ENCODE results near the gene ZDHHC14. TPM values are rescaled to one million over a fixed set of nuclear protein-coding genes. Genes with fewer than 3 reads are reported as not detected.

Gene ZDHHC14
- total RNA-seq, 3 donors from 2014 or later = 9.1 to 10.5 (median 10.0) TPM

DNA sequence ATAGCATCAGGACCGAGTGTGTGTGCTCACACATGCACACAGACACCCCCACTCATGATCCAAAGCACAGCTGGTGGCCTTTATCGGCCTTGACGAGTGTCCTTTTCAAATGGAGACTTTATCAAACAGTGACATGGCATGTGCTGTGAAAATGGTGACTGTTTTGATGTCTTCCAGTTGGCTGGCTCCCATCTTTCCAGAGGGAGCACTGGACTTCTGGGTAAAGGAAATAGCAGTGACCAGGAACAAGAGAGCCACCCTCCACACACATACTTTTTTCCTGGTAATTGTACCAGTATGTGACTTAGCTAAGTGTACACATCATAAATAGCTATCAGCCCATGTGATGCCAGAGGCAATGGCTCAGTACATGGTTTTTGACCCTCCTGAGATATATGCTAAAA is 52.7 kb downstream of the ZDHHC14 start:
- ATAC-seq (peak; percentile 90), DNase-seq (peak in 1 of 3 donors; percentile 24)
- no peak overlapping the region for H3K4me3 ChIP-seq
- TF ChIP-seq, protein P1, sequence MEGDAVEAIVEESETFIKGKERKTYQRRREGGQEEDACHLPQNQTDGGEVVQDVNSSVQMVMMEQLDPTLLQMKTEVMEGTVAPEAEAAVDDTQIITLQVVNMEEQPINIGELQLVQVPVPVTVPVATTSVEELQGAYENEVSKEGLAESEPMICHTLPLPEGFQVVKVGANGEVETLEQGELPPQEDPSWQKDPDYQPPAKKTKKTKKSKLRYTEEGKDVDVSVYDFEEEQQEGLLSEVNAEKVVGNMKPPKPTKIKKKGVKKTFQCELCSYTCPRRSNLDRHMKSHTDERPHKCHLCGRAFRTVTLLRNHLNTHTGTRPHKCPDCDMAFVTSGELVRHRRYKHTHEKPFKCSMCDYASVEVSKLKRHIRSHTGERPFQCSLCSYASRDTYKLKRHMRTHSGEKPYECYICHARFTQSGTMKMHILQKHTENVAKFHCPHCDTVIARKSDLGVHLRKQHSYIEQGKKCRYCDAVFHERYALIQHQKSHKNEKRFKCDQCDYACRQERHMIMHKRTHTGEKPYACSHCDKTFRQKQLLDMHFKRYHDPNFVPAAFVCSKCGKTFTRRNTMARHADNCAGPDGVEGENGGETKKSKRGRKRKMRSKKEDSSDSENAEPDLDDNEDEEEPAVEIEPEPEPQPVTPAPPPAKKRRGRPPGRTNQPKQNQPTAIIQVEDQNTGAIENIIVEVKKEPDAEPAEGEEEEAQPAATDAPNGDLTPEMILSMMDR (IDR thresholded peaks at IDR 0.05) = no peak
- intact Hi-C loops (cut with DNase I, micrococcal nuclease) = no loop called here
- H3K9me3 ChIP-seq = no peaks in the 10 kb centered on the region
- no peaks in the 10 kb centered on the region for H3K36me3 ChIP-seq (ENCODE audit: low read depth)
- peaks cover 16% of the 10 kb centered on the region for H3K4me1 ChIP-seq (ENCODE audit: low read depth)

DNA sequence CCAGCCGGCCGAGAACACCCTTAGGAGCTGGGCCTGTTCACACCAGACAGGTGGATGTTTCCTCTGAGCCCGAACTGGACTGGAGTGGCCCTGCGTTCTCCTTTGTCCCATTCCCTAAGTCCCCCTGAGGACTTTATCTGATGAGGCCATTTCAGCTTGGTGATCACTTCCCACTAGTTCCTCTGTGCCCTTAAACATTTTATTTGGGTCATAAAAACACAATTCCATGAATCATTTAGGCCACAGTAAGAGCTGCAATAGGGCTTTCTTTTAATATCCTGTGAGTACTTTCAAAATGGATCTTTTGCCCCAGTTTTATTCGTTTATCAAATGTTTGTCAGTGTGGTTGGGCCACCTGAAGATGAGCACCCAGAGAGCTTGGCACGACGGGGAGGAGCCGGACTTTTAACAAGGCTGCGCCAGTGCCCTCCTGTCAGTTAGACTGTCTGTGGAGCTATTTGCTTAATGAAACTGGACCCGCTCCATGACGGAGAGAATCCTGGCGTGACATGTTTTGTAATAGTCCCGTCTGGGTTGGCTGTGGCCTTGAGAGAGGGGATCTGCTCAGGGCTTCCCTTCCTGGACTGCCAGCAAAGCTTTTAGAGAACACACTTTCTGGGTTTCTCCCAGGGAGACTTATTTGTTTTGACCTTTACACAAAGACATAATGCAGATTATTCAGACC is 53.5 kb downstream of the ZDHHC14 start:
- Histone ChIP-seq H3K4me1 (ENCODE audit: low read depth) (peaks cover 16% of the 10 kb centered on the region), H3K9me3 (no peaks in the 10 kb centered on the region), H3K4me3 (no peak overlapping the region), H3K36me3 (ENCODE audit: low read depth) (no peaks in the 10 kb centered on the region)
- TF ChIP-seq, protein P1 (IDR thresholded peaks at IDR 0.05) = no peak
- ATAC-seq (peak; percentile 66), DNase-seq (peak in 2 of 3 donors; percentile 40 to 47)
- intact Hi-C loops (cut with DNase I, micrococcal nuclease) = no loop called here

DNA sequence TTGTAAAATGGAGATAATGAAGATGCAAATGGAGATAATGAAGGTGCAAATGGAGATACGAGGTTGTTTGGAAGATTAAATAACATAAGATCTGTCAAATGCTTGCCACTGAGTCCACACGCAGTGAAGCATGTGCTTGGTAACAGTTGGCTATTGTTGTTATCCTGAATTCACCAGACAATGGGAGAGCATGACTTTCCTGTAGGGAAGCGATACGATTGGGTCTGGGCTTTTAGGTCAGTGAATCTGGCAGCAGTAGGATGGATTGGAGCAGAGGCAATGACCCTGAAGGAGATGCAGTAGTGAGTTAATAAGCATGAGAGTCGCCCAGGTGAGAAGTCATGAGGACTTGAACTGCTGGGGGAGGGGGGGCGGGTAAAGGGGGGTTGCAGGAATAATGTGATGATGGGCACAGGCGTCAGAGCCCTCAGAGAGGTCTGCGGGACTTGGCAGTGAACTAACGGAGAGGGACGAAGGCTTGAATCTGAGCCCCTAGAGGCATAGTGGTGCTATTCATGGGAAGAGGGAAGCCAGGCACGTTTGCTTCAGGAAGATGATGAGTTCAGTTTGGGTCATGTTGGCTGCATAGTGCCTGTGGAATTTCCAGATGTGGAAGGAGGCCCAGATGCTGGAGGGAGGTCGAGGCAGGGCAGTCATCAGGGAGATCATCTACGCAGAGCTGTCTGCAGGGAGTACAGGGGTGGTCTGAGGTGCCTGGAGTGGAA is 55.4 kb downstream of the ZDHHC14 start:
- TF ChIP-seq, protein P1 (IDR thresholded peaks at IDR 0.05) = no peak
- no peaks in the 10 kb centered on the region for H3K36me3 ChIP-seq (ENCODE audit: low read depth)
- intact Hi-C loops (cut with DNase I, micrococcal nuclease) = no loop called here
- no peak overlapping the region for H3K4me3 ChIP-seq
- ATAC-seq (no peak), DNase-seq (no peak)
- peaks cover 16% of the 10 kb centered on the region for H3K4me1 ChIP-seq (ENCODE audit: low read depth)
- no peaks in the 10 kb centered on the region for H3K9me3 ChIP-seq

DNA sequence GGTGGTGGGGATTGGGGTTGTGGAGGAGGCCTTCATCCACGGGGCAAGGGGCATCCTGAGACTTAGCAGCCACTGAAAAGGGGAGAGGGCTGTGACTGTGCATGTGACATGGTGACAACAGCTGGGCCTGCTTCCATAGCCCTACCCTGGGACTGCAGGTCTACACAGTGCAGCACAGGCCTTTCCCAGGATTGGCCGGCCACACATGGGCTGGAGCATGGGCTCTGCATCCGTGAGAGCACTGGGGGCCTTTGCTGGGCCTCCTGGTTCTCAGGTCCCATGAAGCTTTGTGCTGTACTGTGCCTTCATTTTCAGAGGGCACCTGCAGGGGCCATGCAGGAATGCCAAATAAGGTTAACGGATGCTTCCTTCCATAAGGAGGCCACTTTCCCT is 56.0 kb downstream of the ZDHHC14 start:
- ATAC-seq (no peak), DNase-seq (no peak)
- H3K36me3 ChIP-seq (ENCODE audit: low read depth) = no peaks in the 10 kb centered on the region
- TF ChIP-seq, protein P1 (IDR thresholded peaks at IDR 0.05) = no peak
- intact Hi-C loops (cut with DNase I, micrococcal nuclease) = no loop called here
- H3K9me3 ChIP-seq = no peaks in the 10 kb centered on the region
- peaks cover 16% of the 10 kb centered on the region for H3K4me1 ChIP-seq (ENCODE audit: low read depth)
- no peak overlapping the region for H3K4me3 ChIP-seq

DNA sequence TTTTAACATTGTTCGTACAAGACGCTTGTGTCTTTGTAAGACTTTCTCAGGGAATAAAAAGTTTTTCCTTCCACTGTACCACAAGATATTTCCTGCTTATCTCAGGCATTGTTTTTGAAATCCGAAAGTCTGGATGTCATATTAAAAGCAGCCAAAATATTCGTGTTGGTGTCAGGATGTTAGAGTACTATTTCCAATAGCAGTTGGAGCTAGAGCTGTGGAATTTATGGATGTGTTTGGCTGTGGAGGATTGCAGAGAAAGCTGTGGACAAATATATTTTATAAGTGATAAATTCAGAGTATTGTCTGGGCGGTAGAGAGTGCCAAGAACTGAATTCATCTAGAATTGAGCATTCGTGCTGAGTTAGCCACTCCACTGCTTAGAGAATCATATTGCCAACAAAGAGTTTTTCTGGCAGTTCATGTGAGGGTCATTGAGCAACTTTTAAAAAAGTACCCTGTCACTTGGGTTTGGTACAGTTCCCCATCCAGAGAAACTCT is 57.7 kb downstream of the ZDHHC14 start:
- H3K36me3 ChIP-seq (ENCODE audit: low read depth) = no peaks in the 10 kb centered on the region
- TF ChIP-seq, protein P1 (IDR thresholded peaks at IDR 0.05) = no peak
- intact Hi-C loops (cut with DNase I, micrococcal nuclease) = no loop called here
- H3K9me3 ChIP-seq = no peaks in the 10 kb centered on the region
- no peak for ATAC-seq
- DNase-seq = no peak
- peaks cover 16% of the 10 kb centered on the region for H3K4me1 ChIP-seq (ENCODE audit: low read depth)
- no peak overlapping the region for H3K4me3 ChIP-seq
